ENCODE data around the gene ATF7. TPM values are rescaled to one million over a fixed set of nuclear protein-coding genes. Genes with fewer than 3 reads are reported as not detected.
A peak's percentile ranks its signal among the peaks of the same experiment; 100 is the strongest.

The ATF7 gene
- polyA plus RNA-seq, 3 donors = 21.7 to 27.9 (median 24.4) TPM

DNA sequence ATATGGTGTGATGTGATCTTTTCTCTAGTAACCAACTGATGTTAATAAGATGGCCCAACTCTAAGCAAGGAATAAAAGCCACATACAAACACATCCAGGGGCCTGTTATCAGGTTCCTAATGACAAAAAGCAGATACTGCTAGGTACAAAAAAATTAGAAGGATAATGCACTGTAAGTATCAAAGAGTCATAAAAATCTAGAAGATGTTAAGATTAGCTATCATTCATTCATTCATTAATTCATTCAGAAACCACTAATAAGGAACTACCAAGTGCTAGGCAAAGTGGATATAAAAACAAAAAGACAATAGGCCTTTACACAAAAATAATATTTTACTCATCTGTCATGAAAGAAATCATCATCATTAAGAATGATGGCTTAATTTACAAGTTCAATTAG, 21.6 kb downstream of the ATF7 start:
- H3K27me3 Mint-ChIP-seq (ENCODE audit: low read depth in 3 of 3) = no peaks in the 10 kb centered on the region
- H3K4me1 ChIP-seq (ENCODE audit: control insufficient read depth in 1 of 2, insufficient read depth in 2 of 2, low read length in 2 of 2) = peaks cover 25 to 29% of the 10 kb centered on the region in 2 donors
- H3K27ac Mint-ChIP-seq = no peak overlapping the region
- no peak overlapping the region for H3K4me2 ChIP-seq (replicated peaks; ENCODE audit: extremely low read depth, low read length, poor library complexity, severe bottlenecking)
- no peak for DNase-seq
- no peak overlapping the region for H3K4me3 ChIP-seq (replicated peaks in 1 of 3; ENCODE audit: low read depth in 2 of 3, low read length in 3 of 3)
- H3K79me2 ChIP-seq (ENCODE audit: insufficient read depth, low read length) = peaks cover 90% of the 10 kb centered on the region
- no peak overlapping the region for H3K9ac ChIP-seq (ENCODE audit: insufficient read depth, low read length, poor library complexity, severe bottlenecking)
- peaks cover 16 to 23% of the 10 kb centered on the region in 2 donors for H3K36me3 Mint-ChIP-seq
- no peaks in the 10 kb centered on the region for H3K9me3 ChIP-seq (replicated peaks in 1 of 2; ENCODE audit: control insufficient read depth in 1 of 2, insufficient read depth in 1 of 2, low read length in 2 of 2)
- intact Hi-C loops (cut with micrococcal nuclease) = loop anchor here in 1 of 2 donors (5.0 kb wide), 1 partner anchor 73 kb away; the partner anchor contains the start of gene ATP5MC2
- peaks cover 30% of the 10 kb centered on the region for H3K4me1 Mint-ChIP-seq
- peaks cover 0 to 25% of the 10 kb centered on the region in 2 donors for H3K36me3 ChIP-seq (replicated peaks in 1 of 2; ENCODE audit: control insufficient read depth in 1 of 2, insufficient read depth in 2 of 2, low read length in 2 of 2)
- H3K4me3 Mint-ChIP-seq = no peak overlapping the region
- H3K27ac ChIP-seq (ENCODE audit: low read depth in 1 of 2, low read length in 2 of 2) = no peak overlapping the region
- TF ChIP-seq, protein P1, sequence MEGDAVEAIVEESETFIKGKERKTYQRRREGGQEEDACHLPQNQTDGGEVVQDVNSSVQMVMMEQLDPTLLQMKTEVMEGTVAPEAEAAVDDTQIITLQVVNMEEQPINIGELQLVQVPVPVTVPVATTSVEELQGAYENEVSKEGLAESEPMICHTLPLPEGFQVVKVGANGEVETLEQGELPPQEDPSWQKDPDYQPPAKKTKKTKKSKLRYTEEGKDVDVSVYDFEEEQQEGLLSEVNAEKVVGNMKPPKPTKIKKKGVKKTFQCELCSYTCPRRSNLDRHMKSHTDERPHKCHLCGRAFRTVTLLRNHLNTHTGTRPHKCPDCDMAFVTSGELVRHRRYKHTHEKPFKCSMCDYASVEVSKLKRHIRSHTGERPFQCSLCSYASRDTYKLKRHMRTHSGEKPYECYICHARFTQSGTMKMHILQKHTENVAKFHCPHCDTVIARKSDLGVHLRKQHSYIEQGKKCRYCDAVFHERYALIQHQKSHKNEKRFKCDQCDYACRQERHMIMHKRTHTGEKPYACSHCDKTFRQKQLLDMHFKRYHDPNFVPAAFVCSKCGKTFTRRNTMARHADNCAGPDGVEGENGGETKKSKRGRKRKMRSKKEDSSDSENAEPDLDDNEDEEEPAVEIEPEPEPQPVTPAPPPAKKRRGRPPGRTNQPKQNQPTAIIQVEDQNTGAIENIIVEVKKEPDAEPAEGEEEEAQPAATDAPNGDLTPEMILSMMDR (IDR thresholded peaks at IDR 0.05) = no peak
- peaks cover 33% of the 10 kb centered on the region for H4K20me1 ChIP-seq (ENCODE audit: insufficient read depth, low read length)
- H2AFZ ChIP-seq (ENCODE audit: insufficient read depth, low read depth, low read length, poor library complexity, severe bottlenecking) = no peak overlapping the region
- H3K27me3 ChIP-seq (ENCODE audit: control insufficient read depth in 2 of 2, insufficient read depth in 2 of 2, low read length in 2 of 2) = no peaks in the 10 kb centered on the region
- no peaks in the 10 kb centered on the region for H3K9me3 Mint-ChIP-seq

DNA sequence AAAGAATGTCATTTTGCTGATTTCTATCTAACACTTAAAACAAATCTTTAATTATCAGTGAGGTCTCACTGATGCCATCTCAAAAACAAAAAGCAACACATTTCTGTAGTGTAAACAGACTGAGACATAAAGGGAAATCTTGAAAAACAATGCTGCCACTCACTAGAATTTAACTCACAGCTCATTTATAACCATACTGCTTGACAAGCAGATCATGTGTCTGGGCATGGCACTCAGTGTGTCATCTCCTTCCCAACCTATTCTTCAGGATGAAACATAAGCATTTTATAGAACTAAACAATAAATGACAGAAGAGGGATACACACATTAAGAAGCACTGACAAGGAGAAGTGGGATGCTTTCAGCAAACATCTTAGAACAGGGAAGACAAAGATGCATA, 22.4 kb downstream of the ATF7 start:
- intact Hi-C loops (cut with micrococcal nuclease) = loop anchor here in 1 of 2 donors (5.0 kb wide), 1 partner anchor 73 kb away; the partner anchor contains the start of gene ATP5MC2
- Histone ChIP-seq H3K79me2 (ENCODE audit: insufficient read depth, low read length) (peaks cover 82% of the 10 kb centered on the region), H3K9me3 (replicated peaks in 1 of 2; ENCODE audit: control insufficient read depth in 1 of 2, insufficient read depth in 1 of 2, low read length in 2 of 2) (no peaks in the 10 kb centered on the region), H4K20me1 (ENCODE audit: insufficient read depth, low read length) (peaks cover 29% of the 10 kb centered on the region), H2AFZ (ENCODE audit: insufficient read depth, low read depth, low read length, poor library complexity, severe bottlenecking) (no peak overlapping the region), H3K4me1 (ENCODE audit: control insufficient read depth in 1 of 2, insufficient read depth in 2 of 2, low read length in 2 of 2) (peaks cover 25 to 29% of the 10 kb centered on the region in 2 donors), H3K27me3 (ENCODE audit: control insufficient read depth in 2 of 2, insufficient read depth in 2 of 2, low read length in 2 of 2) (no peaks in the 10 kb centered on the region), H3K27ac (ENCODE audit: low read depth in 1 of 2, low read length in 2 of 2) (peak overlapping the region in 1 of 2 donors; percentile 64), H3K36me3 (replicated peaks in 1 of 2; ENCODE audit: control insufficient read depth in 1 of 2, insufficient read depth in 2 of 2, low read length in 2 of 2) (peaks cover 0 to 26% of the 10 kb centered on the region in 2 donors), H3K4me2 (replicated peaks; ENCODE audit: extremely low read depth, low read length, poor library complexity, severe bottlenecking) (no peak overlapping the region), H3K4me3 (replicated peaks in 1 of 3; ENCODE audit: low read depth in 2 of 3, low read length in 3 of 3) (no peak overlapping the region), H3K9ac (ENCODE audit: insufficient read depth, low read length, poor library complexity, severe bottlenecking) (no peak overlapping the region)
- Mint-ChIP-seq H3K36me3 (peaks cover 17 to 19% of the 10 kb centered on the region in 2 donors), H3K27me3 (ENCODE audit: low read depth in 3 of 3) (no peaks in the 10 kb centered on the region), H3K4me1 (peaks cover 30% of the 10 kb centered on the region), H3K9me3 (no peaks in the 10 kb centered on the region), H3K27ac (peak overlapping the region in 2 of 7 donors; percentile 20 to 55), H3K4me3 (no peak overlapping the region)
- TF ChIP-seq, protein P1 (IDR thresholded peaks at IDR 0.05) = no peak
- DNase-seq = no peak

Data from CD14-positive monocyte (primary cell).